ENCODE results near the gene HNMT.

DNA sequence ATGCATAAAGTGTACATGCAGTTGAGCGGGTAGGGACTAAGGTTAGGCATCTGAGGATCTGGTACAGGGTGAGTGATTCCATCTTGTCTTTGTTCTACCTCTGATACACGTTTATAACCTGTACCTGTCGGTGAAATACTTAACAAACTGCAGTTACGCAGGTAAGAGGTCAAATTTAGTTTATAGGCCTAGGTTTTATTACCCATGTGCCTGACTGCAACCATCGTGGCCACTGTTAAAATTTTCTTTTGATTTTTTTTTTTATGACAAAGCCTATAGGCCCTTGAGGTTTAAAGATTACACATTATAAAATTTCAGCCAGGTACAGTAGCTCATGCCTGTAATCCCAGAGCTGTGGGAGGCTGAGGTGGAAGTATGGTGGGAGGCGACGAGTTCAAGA is 15.4 kb upstream of the HNMT start:
- TF ChIP-seq CTCF (IDR thresholded peaks at IDR 0.05) (no peak), POLR2A (IDR thresholded peaks at IDR 0.05) (no peak), EP300 (IDR thresholded peaks at IDR 0.05) (no peak)

Measured in gastroesophageal sphincter (tissue), 3 donors.